ENCODE measurements around the gene TNFRSF6B.

The TNFRSF6B gene

GRCh38 chr20:63695424-63696305, 787 bp upstream of the TNFRSF6B start:
- in situ Hi-C loops (cut with MboI; ENCODE audit: low sequenced_read_pairs) = no loop called here

GRCh38 chr20:63696306-63696627, 185 bp upstream of the TNFRSF6B start:
- in situ Hi-C loops (cut with MboI; ENCODE audit: low sequenced_read_pairs) = no loop called here

GRCh38 chr20:63697357-63697867, 960 bp downstream of the TNFRSF6B start:
- in situ Hi-C loops (cut with MboI; ENCODE audit: low sequenced_read_pairs) = no loop called here

- in situ Hi-C loops (cut with MboI; ENCODE audit: low sequenced_read_pairs) = no loop called here
Measured at GRCh38 chr20:63697868-63698545, 1.6 kb downstream of the TNFRSF6B start.

- in situ Hi-C loops (cut with MboI; ENCODE audit: low sequenced_read_pairs) = no loop called here
Measured at GRCh38 chr20:63698739-63699465, 2.5 kb downstream of the TNFRSF6B start.

GRCh38 chr20:63699466-63700198, 3.2 kb downstream of the TNFRSF6B start:
- in situ Hi-C loops (cut with MboI; ENCODE audit: low sequenced_read_pairs) = no loop called here

GRCh38 chr20:63700199-63701050, 4.0 kb downstream of the TNFRSF6B start:
- in situ Hi-C loops (cut with MboI; ENCODE audit: low sequenced_read_pairs) = no loop called here

GRCh38 chr20:63701051-63701328, 4.5 kb downstream of the TNFRSF6B start:
- in situ Hi-C loops (cut with MboI; ENCODE audit: low sequenced_read_pairs) = no loop called here

GRCh38 chr20:63701329-63702035, 5.0 kb downstream of the TNFRSF6B start:
- in situ Hi-C loops (cut with MboI; ENCODE audit: low sequenced_read_pairs) = no loop called here

- in situ Hi-C loops (cut with MboI; ENCODE audit: low sequenced_read_pairs) = no loop called here
Measured at GRCh38 chr20:63702036-63702665, 5.7 kb downstream of the TNFRSF6B start.

- in situ Hi-C loops (cut with MboI; ENCODE audit: low sequenced_read_pairs) = no loop called here
Measured at GRCh38 chr20:63702751-63703470, 6.5 kb downstream of the TNFRSF6B start.

GRCh38 chr20:63703471-63703975, 7.1 kb downstream of the TNFRSF6B start:
- in situ Hi-C loops (cut with MboI; ENCODE audit: low sequenced_read_pairs) = no loop called here

GRCh38 chr20:63703976-63704748, 7.7 kb downstream of the TNFRSF6B start:
- in situ Hi-C loops (cut with MboI; ENCODE audit: low sequenced_read_pairs) = no loop called here

- in situ Hi-C loops (cut with MboI; ENCODE audit: low sequenced_read_pairs) = no loop called here
Measured at GRCh38 chr20:63704749-63705117, 8.3 kb downstream of the TNFRSF6B start.

GRCh38 chr20:63705232-63706026, 9.0 kb downstream of the TNFRSF6B start:
- in situ Hi-C loops (cut with MboI; ENCODE audit: low sequenced_read_pairs) = no loop called here

- in situ Hi-C loops (cut with MboI; ENCODE audit: low sequenced_read_pairs) = no loop called here
Measured at GRCh38 chr20:63706027-63706695, 9.7 kb downstream of the TNFRSF6B start.

Data from HL-60/S4 treated with retinoic acid at 250 ng/mL for 4 days and 3 days (cell line).